HepG2 (cell line): ENCODE results near the gene CDKL2. TPM values are rescaled to one million over a fixed set of nuclear protein-coding genes. Genes with fewer than 3 reads are reported as not detected.

ENCODE experiments used
- ATAC-seq: fragments of 200-7000 bp; cut with Tn5 transposase; 3 replicates; pipeline ENCODE4 v1.9.1; 2020; ENCODE audit warnings: mild to moderate bottlenecking, moderate library complexity
- BruUV-seq: library from RNA; stranded (reverse); fragments of 400-500 nt; replicated peaks from 2 replicates; lab custom pipeline; 2021; lab: Mats Ljungman, UMichigan
- CTCF ChIA-PET: fragments of 300-600 bp; formaldehyde crosslinking; extraction: SDS; loops from one replicate; lab custom pipeline; 2021; ENCODE audit warnings: low total read pairs, inconsistent platforms, low intra/inter-chr PET ratio; lab: Yijun Ruan, JAX
- POLR2A ChIA-PET: fragments of 350-600 bp; sonication (Branson Sonifier 250); formaldehyde crosslinking; loops from one replicate; lab custom pipeline; 2020; ENCODE audit warnings: antibody characterized with exemption, inconsistent platforms; lab: Yijun Ruan, JAX
- DNase-seq: peaks from one replicate; pipeline ENCODE4 v3.0.0-alpha.2; 2015; ENCODE audit warnings: low spot score
- FAIRE-seq: peaks from 3 replicates; lab custom pipeline; 2011; peaks lifted over from hg19 to GRCh38; lab: Jason Lieb, UNC
- H2AFZ ChIP-seq: one replicate; pipeline ENCODE4 v1.6.1; 2011; ENCODE audit warnings: low read length, inconsistent platforms
- H3K27ac ChIP-seq: fragments of 300-600 bp; 3 replicates; pipeline ENCODE4 v1.8.0; 2011; ENCODE audit warnings: mixed run types, mild to moderate bottlenecking, mixed read lengths, low read length, inconsistent platforms; ENCODE audit not compliant: insufficient read depth; ENCODE audit errors: extremely low read length
- H3K27me3 ChIP-seq, 2 experiments: fragments of 200-600 bp in 1 of 2; 2 replicates in 1 of 2; 3 replicates in 1 of 2; pipeline versions ENCODE4 v1.6.0 to v1.8.0; 2011; ENCODE audit warnings: low read length in 2 of 2, mild to moderate bottlenecking in 2 of 2, moderate library complexity in 2 of 2, inconsistent platforms in 1 of 2; ENCODE audit not compliant: insufficient read depth in 2 of 2, control insufficient read depth in 1 of 2
- H3K36me3 ChIP-seq, 2 experiments: fragments of 200-600 bp in 1 of 2; replicated peaks in 1 of 2; 2 replicates in 1 of 2; 3 replicates in 1 of 2; pipeline versions ENCODE4 v1.5.1 to v1.8.0; 2011; ENCODE audit warnings: low read length in 2 of 2, inconsistent platforms in 1 of 2; ENCODE audit not compliant: insufficient read depth in 2 of 2, control insufficient read depth in 1 of 2
- H3K4me1 ChIP-seq: 2 replicates; pipeline ENCODE4 v1.5.1; 2012; ENCODE audit warnings: low read length, inconsistent platforms; ENCODE audit not compliant: insufficient read depth
- H3K4me2 ChIP-seq: 2 replicates; pipeline ENCODE4 v1.6.0; 2011; ENCODE audit warnings: low read depth, low read length, inconsistent platforms
- H3K4me3 ChIP-seq, 3 experiments: fragments of 200-600 bp in 1 of 3; sonication (generic), shearing (Covaris generic) in 1 of 3; replicated peaks in 1 of 3; 2 replicates each; pipeline ENCODE4 v1.5.1; 2011 to 2016; ENCODE audit warnings: low read length in 3 of 3, inconsistent platforms in 2 of 3, low read depth in 2 of 3, mild to moderate bottlenecking in 2 of 3, control low read depth in 1 of 3, mixed read lengths in 1 of 3; ENCODE audit not compliant: insufficient read depth in 1 of 3
- H3K79me2 ChIP-seq: one replicate; pipeline ENCODE4 v1.6.1; 2011; ENCODE audit warnings: low read length, inconsistent platforms; ENCODE audit not compliant: insufficient read depth
- H3K9ac ChIP-seq: 2 replicates; pipeline ENCODE4 v1.6.0; 2011; ENCODE audit warnings: mild to moderate bottlenecking, low read depth, low read length, inconsistent platforms; ENCODE audit not compliant: insufficient read depth
- H3K9me3 ChIP-seq: 2 replicates; pipeline ENCODE4 v1.5.1; 2012; ENCODE audit warnings: mild to moderate bottlenecking, low read length
- H4K20me1 ChIP-seq: 2 replicates; pipeline ENCODE4 v1.6.0; 2011; ENCODE audit warnings: inconsistent platforms, mild to moderate bottlenecking, low read length, moderate library complexity; ENCODE audit not compliant: insufficient read depth
- GATAD2A ChIP-seq: IDR thresholded peaks from 2 replicates; pipeline ENCODE4 v1.6.1; 2016
- NCOA2 ChIP-seq: sonication (generic); formaldehyde crosslinking; IDR thresholded peaks from 2 replicates; pipeline ENCODE4 v1.8.0; 2022; ENCODE audit warnings: inconsistent platforms
- NR2F1 ChIP-seq, 2 experiments: fragments of 450-650 bp in 1 of 2; formaldehyde crosslinking in 1 of 2; IDR thresholded peaks; 2 replicates each; pipeline versions ENCODE4 v1.5.0 to v1.6.1; 2016 to 2020; ENCODE audit warnings: mild to moderate bottlenecking in 1 of 2, missing compliant biosample characterization in 1 of 2, missing genetic modification reagents in 1 of 2, moderate library complexity in 1 of 2
- PHF21A ChIP-seq: sonication (generic); formaldehyde crosslinking; IDR thresholded peaks from 2 replicates; pipeline ENCODE4 v1.5.0; 2020; ENCODE audit warnings: mild to moderate bottlenecking, missing genetic modification reagents
- RFXAP ChIP-seq: sonication (generic); formaldehyde crosslinking; IDR thresholded peaks from 2 replicates; pipeline ENCODE4 v1.4.0; 2020; ENCODE audit warnings: missing genetic modification reagents, borderline replicate concordance
- ZNF430 ChIP-seq: sonication (generic); formaldehyde crosslinking; IDR thresholded peaks from 2 replicates; pipeline ENCODE4 v1.9.0; 2021; ENCODE audit warnings: mild to moderate bottlenecking, missing genetic modification reagents
- ZNF484 ChIP-seq: sonication (generic); formaldehyde crosslinking; IDR thresholded peaks from 2 replicates; pipeline ENCODE4 v1.5.1; 2020; ENCODE audit warnings: mild to moderate bottlenecking, low read depth, missing genetic modification reagents, borderline replicate concordance
- ZNF713 ChIP-seq: sonication (generic); formaldehyde crosslinking; IDR thresholded peaks from 2 replicates; pipeline ENCODE4 v1.4.0; 2020; ENCODE audit warnings: mild to moderate bottlenecking, missing genetic modification reagents
- WGBS: methylation state at CpG from one replicate; pipeline ENCODE4 v1.1.6; 2017; ENCODE audit warnings: low lambda C conversion rate; 5-methylcytosine and 5-hydroxymethylcytosine counted together
- in situ Hi-C: cut with HindIII; loops from 2 replicates; pipeline ENCODE4 v1.10.0; 2017; ENCODE audit warnings: low pct_unique_long_range_greater_than_20kb; ENCODE audit not compliant: extremely low pct_ligation_motif_present
- intact Hi-C: fragments of 100-400 bp; cut with micrococcal nuclease; formaldehyde crosslinking; loops from one replicate; pipeline ENCODE4 v1.10.0; 2022; ENCODE audit not compliant: unreplicated experiment
- polyA plus RNA-seq, 8 experiments: library from polyadenylated mRNA; depleted of rRNA in 3 of 8; stranded (reverse) in 7 of 8; unstranded in 1 of 8; fragments of >200 nt; fragmentation: Illumina TruSeq in 4 of 8; extraction: Trizol in 4 of 8; gene quantifications; 2 replicates each; pipeline versions ENCODE4 v1.2.1 to v1.2.3, GENCODE V29; 2011 to 2016; ENCODE audit warnings: low read depth in 4 of 8, missing spikeins in 1 of 8, mixed read lengths in 1 of 8; ENCODE audit not compliant: insufficient read depth in 1 of 8
- total RNA-seq, 5 experiments: library from RNA; depleted of rRNA; stranded (reverse); fragments of >200 nt; fragmentation: Illumina TruSeq; extraction: Trizol; gene quantifications; 2 replicates each; pipeline ENCODE4 v1.2.3, GENCODE V29; 2016; ENCODE audit warnings: low read depth in 1 of 5
- TF ChIP-seq, protein P1 (sequence below): sonication (generic); formaldehyde crosslinking; IDR thresholded peaks from 2 replicates; pipeline ENCODE4 v1.5.0; 2020; ENCODE audit warnings: missing genetic modification reagents, mild to moderate bottlenecking, borderline replicate concordance
- TF ChIP-seq, protein P2 (sequence below): sonication (generic); formaldehyde crosslinking; conservative IDR thresholded peaks from 2 replicates; pipeline ENCODE4 v1.4.0; 2020; ENCODE audit warnings: missing genetic modification reagents

Gene CDKL2
- total and polyA plus RNA-seq, 2 of the 13 experiments (the other 11 are each of a cell fraction or from before 2014, with no cell fraction given), result not detected

DNA sequence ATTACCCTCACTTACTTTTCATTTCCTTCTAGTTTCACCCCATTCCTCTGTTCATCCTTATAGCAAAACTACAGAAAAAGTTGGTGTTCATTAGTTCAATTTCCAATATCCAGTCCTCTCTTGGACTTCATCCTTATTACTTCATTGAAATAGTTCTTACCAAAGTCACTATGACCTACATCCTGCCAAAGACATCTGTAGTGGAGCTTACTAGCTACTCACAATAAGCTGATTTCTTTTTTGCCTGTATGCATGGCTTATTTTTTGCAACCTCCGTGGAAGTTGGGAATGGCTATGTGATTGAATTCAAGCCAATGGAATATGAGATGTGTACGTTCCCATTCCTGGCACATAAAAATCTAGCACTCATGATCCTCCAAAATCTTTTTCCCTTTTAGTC, 4.6 kb upstream of the CDKL2 start:
- intact Hi-C loops (no loop called here), in situ Hi-C loops (no loop called here)
- BruUV-seq, result no TSS peak
- no peak for FAIRE-seq
- WGBS, result 7% methylated on average over 2 of the region's 2 CpGs
- TF ChIP-seq RFXAP (CRISPR knock-in tag), result no peak
- no peak for TF ChIP-seq NR2F1 (CRISPR knock-in tag; IDR thresholded peaks at IDR 0.05)
- no peak for TF ChIP-seq PHF21A
- TF ChIP-seq NCOA2 (CRISPR knock-in tag), result no peak
- TF ChIP-seq GATAD2A (CRISPR knock-in tag), result no peak
- TF ChIP-seq, protein P1, sequence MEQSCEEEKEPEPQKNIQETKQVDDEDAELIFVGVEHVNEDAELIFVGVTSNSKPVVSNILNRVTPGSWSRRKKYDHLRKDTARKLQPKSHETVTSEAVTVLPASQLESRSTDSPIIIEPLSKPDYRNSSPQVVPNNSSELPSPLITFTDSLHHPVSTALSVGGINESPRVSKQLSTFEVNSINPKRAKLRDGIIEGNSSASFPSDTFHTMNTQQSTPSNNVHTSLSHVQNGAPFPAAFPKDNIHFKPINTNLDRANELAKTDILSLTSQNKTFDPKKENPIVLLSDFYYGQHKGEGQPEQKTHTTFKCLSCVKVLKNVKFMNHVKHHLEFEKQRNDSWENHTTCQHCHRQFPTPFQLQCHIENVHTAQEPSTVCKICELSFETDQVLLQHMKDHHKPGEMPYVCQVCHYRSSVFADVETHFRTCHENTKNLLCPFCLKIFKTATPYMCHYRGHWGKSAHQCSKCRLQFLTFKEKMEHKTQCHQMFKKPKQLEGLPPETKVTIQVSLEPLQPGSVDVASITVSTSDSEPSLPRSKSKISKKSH (CRISPR knock-in tag), result no peak
- TF ChIP-seq ZNF713 (CRISPR knock-in tag), result no peak
- TF ChIP-seq ZNF484 (CRISPR knock-in tag), result no peak
- TF ChIP-seq, protein P2, sequence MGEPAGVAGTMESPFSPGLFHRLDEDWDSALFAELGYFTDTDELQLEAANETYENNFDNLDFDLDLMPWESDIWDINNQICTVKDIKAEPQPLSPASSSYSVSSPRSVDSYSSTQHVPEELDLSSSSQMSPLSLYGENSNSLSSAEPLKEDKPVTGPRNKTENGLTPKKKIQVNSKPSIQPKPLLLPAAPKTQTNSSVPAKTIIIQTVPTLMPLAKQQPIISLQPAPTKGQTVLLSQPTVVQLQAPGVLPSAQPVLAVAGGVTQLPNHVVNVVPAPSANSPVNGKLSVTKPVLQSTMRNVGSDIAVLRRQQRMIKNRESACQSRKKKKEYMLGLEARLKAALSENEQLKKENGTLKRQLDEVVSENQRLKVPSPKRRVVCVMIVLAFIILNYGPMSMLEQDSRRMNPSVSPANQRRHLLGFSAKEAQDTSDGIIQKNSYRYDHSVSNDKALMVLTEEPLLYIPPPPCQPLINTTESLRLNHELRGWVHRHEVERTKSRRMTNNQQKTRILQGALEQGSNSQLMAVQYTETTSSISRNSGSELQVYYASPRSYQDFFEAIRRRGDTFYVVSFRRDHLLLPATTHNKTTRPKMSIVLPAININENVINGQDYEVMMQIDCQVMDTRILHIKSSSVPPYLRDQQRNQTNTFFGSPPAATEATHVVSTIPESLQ, result no peak
- TF ChIP-seq ZNF430, result no peak
- H3K36me3 ChIP-seq, result no peaks in the 10 kb centered on the region
- ChIA-PET POLR2A (no interaction called here), CTCF (no interaction called here)
- H3K79me2 ChIP-seq, result no peaks in the 10 kb centered on the region
- no peak for ATAC-seq
- H3K27ac ChIP-seq, result no peak overlapping the region
- no peak overlapping the region for H3K4me2 ChIP-seq
- no peak overlapping the region for H3K9ac ChIP-seq
- no peak for DNase-seq
- H3K4me1 ChIP-seq, result peaks cover 6% of the 10 kb centered on the region; the same call in 1 of the 2 replicates
- no peak overlapping the region for H3K4me3 ChIP-seq
- no peak overlapping the region for H2AFZ ChIP-seq
- no peaks in the 10 kb centered on the region for H4K20me1 ChIP-seq
- H3K27me3 ChIP-seq, result no peaks in the 10 kb centered on the region; a peak in 1 of 5 replicates
- H3K9me3 ChIP-seq, result no peaks in the 10 kb centered on the region
